Ishikawa (cell line): ENCODE measurements around the gene C1orf210.

Experiments used
- CEBPB ChIP-seq: IDR thresholded peaks from 2 replicates; pipeline ENCODE4 v1.6.1; 2012
- CREB1 ChIP-seq: IDR thresholded peaks from 2 replicates; pipeline ENCODE4 v1.6.1; 2012; ENCODE audit warnings: low read depth
- EGR1 ChIP-seq: IDR thresholded peaks from 2 replicates; pipeline ENCODE4 v1.6.1; 2012
- EP300 ChIP-seq: IDR thresholded peaks from 2 replicates; pipeline ENCODE4 v1.6.1; 2012; ENCODE audit warnings: borderline replicate concordance
- FOXM1 ChIP-seq: IDR thresholded peaks from 2 replicates; pipeline ENCODE4 v1.6.1; 2012; ENCODE audit warnings: low read depth, borderline replicate concordance
- NFIC ChIP-seq: IDR thresholded peaks from 2 replicates; pipeline ENCODE4 v1.6.1; 2012
- RAD21 ChIP-seq: IDR thresholded peaks from 2 replicates; pipeline ENCODE4 v1.6.1; 2012; ENCODE audit warnings: low read depth
- TAF1 ChIP-seq: IDR thresholded peaks from 2 replicates; pipeline ENCODE4 v1.6.1; 2012; ENCODE audit warnings: low read depth, mild to moderate bottlenecking
- TCF12 ChIP-seq: IDR thresholded peaks from 2 replicates; pipeline ENCODE4 v1.6.1; 2012; ENCODE audit warnings: low read depth
- TEAD4 ChIP-seq: IDR thresholded peaks from 2 replicates; pipeline ENCODE4 v1.6.1; 2012
- YY1 ChIP-seq: IDR thresholded peaks from 2 replicates; pipeline ENCODE4 v1.6.1; 2012; ENCODE audit warnings: low read depth
- ZBTB7A ChIP-seq: IDR thresholded peaks from 2 replicates; pipeline ENCODE4 v1.6.1; 2012; ENCODE audit warnings: low read depth
- TF ChIP-seq, protein P1 (sequence below): IDR thresholded peaks from 2 replicates; pipeline ENCODE4 v1.6.1; 2012; ENCODE audit warnings: low read depth, mild to moderate bottlenecking
- TF ChIP-seq, protein P2 (sequence below): IDR thresholded peaks from 2 replicates; pipeline ENCODE4 v1.6.1; 2012
- TF ChIP-seq, protein P3 (sequence below): IDR thresholded peaks from 2 replicates; pipeline ENCODE4 v1.6.1; 2012

C1orf210 gene

DNA sequence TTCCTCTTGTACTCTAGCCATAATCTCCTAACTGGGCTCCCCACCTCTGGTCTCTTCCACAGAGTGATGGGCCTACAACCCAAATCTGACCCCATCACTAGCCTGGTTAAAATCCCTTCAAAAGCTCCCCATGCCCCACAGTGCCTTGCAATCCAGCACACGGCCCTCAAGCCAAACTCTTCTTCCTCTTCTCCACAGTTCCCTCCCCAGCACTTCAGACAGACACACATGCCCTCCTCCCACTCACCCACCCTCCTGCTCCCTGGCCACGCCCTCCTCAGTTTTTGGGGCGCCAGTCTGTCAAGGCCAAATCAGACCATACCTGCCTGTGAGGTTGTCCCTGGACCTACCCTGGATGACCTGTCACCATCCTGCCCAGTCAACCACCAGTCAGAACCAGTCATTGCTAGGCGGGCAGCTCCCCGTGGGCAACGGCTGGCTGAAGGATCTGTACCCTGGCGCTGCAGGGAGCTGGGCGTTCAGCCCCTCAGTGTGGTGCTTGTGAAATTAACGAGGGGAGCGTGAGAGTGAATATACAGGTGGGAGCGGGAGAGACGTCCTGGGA is 753 bp downstream of the C1orf210 start:
- no peak for TF ChIP-seq ZBTB7A
- TF ChIP-seq TEAD4 = no peak
- TF ChIP-seq TAF1 = no peak
- no peak for TF ChIP-seq EGR1
- TF ChIP-seq RAD21 = no peak
- TF ChIP-seq CEBPB = no peak
- no peak for TF ChIP-seq CREB1
- TF ChIP-seq NFIC = no peak
- TF ChIP-seq, protein P1, sequence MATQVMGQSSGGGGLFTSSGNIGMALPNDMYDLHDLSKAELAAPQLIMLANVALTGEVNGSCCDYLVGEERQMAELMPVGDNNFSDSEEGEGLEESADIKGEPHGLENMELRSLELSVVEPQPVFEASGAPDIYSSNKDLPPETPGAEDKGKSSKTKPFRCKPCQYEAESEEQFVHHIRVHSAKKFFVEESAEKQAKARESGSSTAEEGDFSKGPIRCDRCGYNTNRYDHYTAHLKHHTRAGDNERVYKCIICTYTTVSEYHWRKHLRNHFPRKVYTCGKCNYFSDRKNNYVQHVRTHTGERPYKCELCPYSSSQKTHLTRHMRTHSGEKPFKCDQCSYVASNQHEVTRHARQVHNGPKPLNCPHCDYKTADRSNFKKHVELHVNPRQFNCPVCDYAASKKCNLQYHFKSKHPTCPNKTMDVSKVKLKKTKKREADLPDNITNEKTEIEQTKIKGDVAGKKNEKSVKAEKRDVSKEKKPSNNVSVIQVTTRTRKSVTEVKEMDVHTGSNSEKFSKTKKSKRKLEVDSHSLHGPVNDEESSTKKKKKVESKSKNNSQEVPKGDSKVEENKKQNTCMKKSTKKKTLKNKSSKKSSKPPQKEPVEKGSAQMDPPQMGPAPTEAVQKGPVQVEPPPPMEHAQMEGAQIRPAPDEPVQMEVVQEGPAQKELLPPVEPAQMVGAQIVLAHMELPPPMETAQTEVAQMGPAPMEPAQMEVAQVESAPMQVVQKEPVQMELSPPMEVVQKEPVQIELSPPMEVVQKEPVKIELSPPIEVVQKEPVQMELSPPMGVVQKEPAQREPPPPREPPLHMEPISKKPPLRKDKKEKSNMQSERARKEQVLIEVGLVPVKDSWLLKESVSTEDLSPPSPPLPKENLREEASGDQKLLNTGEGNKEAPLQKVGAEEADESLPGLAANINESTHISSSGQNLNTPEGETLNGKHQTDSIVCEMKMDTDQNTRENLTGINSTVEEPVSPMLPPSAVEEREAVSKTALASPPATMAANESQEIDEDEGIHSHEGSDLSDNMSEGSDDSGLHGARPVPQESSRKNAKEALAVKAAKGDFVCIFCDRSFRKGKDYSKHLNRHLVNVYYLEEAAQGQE = no peak
- TF ChIP-seq FOXM1 = no peak
- TF ChIP-seq YY1 = no peak
- TF ChIP-seq, protein P2, sequence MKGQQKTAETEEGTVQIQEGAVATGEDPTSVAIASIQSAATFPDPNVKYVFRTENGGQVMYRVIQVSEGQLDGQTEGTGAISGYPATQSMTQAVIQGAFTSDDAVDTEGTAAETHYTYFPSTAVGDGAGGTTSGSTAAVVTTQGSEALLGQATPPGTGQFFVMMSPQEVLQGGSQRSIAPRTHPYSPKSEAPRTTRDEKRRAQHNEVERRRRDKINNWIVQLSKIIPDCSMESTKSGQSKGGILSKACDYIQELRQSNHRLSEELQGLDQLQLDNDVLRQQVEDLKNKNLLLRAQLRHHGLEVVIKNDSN = no peak
- TF ChIP-seq TCF12 = no peak
- no peak for TF ChIP-seq EP300
- TF ChIP-seq, protein P3, sequence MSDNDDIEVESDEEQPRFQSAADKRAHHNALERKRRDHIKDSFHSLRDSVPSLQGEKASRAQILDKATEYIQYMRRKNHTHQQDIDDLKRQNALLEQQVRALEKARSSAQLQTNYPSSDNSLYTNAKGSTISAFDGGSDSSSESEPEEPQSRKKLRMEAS = no peak

DNA sequence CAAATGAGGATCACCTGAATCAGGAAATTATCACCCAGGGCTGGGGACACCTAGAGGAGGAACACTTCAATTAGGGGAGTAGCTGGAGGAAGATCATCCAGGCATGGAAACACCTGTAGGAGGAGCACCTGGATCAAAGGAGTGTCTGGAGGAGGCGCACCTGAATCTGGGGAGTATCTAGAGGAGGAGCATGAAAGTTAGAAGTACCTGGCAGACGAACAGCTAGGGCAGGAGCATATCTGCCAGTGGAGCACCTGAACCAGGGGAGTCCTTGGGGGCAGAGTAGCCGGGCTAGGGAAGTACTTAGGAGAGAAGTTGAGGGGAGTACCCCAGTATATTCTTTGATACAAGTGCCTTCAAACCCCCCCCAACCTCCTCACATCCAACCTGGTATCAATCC is 1.3 kb downstream of the C1orf210 start:
- TF ChIP-seq EGR1 (no peak), CEBPB (no peak), ZBTB7A (no peak), TAF1 (no peak), RAD21 (no peak)
- TF ChIP-seq, protein P1 = no peak
- TF ChIP-seq, protein P3 = no peak

DNA sequence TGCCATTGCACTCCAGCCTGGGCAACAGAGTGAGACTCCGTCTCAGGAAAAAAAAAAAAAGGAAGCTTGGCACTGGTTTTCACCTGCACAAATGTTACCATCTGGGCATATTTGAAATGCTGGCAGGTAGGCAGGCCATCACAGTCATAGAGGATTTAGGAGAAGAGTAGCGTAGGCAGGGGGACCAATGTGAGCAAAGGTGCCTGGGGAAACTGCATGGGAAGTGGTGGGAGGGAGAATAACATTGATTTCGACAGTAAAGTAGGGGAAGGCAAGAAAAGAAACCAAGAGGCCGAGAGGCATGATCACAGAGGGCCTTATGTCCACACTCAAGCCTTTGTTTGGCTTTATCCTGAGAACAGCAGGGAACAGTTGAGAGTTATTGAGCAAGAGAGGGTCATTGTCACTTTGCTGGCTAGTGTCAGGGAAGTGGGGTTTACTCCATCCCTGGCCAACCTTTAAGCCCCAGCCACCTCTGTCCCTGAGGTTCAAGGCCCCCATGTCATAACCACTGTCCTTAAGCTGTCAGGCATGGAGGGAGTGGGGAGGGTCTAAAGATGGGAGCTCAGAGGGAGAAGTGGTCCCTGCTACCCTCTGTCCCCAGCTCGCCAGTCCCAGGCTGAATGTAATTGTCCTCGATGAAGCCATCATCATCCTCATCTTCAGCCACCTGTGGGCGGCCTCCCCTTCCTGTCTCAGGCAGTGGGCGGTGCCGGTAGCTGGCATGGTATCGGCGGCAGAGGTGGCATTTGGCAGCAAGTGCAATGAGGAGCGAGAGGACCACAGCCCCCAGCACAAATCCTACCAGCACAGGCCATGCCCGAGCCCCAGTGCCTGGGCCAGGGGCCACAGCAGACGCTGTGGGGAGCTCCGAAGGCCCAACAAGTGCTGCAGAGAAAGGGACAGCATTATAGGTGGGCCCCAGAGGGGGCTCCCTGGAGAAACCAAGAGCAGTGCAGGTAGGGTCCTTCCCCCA is 2.9 kb downstream of the C1orf210 start:
- TF ChIP-seq TCF12 (no peak), YY1 (no peak), NFIC (no peak)
- TF ChIP-seq, protein P2 = no peak

DNA sequence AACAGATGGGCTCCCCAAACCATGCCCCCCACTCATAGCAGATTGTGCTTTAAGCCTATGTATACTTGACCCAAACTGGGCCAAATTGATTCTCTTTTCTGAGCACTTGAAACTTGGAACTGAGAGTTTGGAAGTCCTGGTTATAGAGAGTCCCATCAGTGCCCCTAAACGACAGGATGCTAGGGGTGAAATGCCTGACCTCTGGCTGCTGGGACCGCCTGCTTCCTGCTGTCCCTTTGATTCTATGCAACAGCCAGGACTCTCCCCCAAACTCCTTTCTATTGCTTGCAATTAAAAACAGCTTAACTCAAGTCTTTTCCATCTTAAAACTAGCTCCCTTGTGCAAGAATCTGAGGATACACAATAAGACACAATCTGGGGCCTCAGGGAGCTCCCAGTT is 4.7 kb downstream of the C1orf210 start:
- no peak for TF ChIP-seq RAD21
- TF ChIP-seq YY1 = no peak
- TF ChIP-seq, protein P3 = no peak
- no peak for TF ChIP-seq EP300
- TF ChIP-seq CEBPB = no peak
- no peak for TF ChIP-seq FOXM1
- TF ChIP-seq, protein P1 = no peak
